ENCODE data around the gene RNF150.

DNA sequence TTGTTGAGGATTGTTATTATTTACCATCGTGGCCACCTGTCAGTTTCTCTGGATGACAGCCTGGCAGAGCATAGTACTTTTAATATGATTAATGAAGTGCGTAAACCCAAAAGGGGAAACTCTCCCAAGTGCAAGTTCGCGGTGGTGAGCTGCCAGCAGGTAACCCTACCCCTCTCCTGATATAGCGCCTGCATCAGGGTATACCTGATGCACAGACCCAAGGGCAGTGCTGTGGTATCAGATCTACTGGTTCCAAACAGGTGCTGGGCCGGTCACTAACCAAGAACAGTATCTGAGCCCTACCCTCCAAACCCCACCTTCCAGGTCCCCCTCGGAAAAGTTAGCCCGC, 1.6 kb downstream of the RNF150 start:
- TF ChIP-seq, protein P1, sequence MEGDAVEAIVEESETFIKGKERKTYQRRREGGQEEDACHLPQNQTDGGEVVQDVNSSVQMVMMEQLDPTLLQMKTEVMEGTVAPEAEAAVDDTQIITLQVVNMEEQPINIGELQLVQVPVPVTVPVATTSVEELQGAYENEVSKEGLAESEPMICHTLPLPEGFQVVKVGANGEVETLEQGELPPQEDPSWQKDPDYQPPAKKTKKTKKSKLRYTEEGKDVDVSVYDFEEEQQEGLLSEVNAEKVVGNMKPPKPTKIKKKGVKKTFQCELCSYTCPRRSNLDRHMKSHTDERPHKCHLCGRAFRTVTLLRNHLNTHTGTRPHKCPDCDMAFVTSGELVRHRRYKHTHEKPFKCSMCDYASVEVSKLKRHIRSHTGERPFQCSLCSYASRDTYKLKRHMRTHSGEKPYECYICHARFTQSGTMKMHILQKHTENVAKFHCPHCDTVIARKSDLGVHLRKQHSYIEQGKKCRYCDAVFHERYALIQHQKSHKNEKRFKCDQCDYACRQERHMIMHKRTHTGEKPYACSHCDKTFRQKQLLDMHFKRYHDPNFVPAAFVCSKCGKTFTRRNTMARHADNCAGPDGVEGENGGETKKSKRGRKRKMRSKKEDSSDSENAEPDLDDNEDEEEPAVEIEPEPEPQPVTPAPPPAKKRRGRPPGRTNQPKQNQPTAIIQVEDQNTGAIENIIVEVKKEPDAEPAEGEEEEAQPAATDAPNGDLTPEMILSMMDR (IDR thresholded peaks at IDR 0.05 in 4 of 5, conservative IDR thresholded peaks at IDR 0.05 in 1 of 5) = no peak
- peak; percentile 14 to 17 for TF ChIP-seq POLR2A (IDR thresholded peaks at IDR 0.05)
